WTC11 (cell line): ENCODE results near the gene CA10. TPM values are rescaled to one million over a fixed set of nuclear protein-coding genes. Genes with fewer than 3 reads are reported as not detected.

Experiments used
- ATAC-seq: fragments of 200-7000 bp; cut with Tn5 transposase; 2 replicates; pipeline ENCODE4 v1.10.0; 2021; ENCODE audit warnings: mild to moderate bottlenecking, moderate library complexity
- CTCF ChIA-PET: fragments of 300-600 bp; sonication (Branson Sonifier 250); formaldehyde crosslinking; loops from one replicate; lab custom pipeline; 2021; ENCODE audit warnings: antibody characterized with exemption; lab: Charles Lee
- POLR2A ChIA-PET: fragments of 350-600 bp; sonication (Branson Sonifier 250); formaldehyde crosslinking; loops from one replicate; lab custom pipeline; 2021; ENCODE audit warnings: antibody characterized with exemption; lab: Charles Lee
- DNase-seq: peaks from one replicate; pipeline ENCODE4 v3.0.0; 2021; ENCODE audit warnings: low spot score
- H3K27ac Mint-ChIP-seq: 2 replicates; pipeline ENCODE4 v1.8.0; 2021; ENCODE audit warnings: mixed read lengths
- H3K27me3 Mint-ChIP-seq: 2 replicates; pipeline ENCODE4 v1.8.0; 2021; ENCODE audit warnings: low read depth, mild to moderate bottlenecking, moderate library complexity, mixed read lengths
- H3K36me3 Mint-ChIP-seq: 2 replicates; pipeline ENCODE4 v1.8.0; 2021; ENCODE audit warnings: mixed read lengths
- H3K4me1 Mint-ChIP-seq: 2 replicates; pipeline ENCODE4 v1.8.0; 2022; ENCODE audit warnings: mixed read lengths
- H3K4me3 Mint-ChIP-seq: 2 replicates; pipeline ENCODE4 v1.8.0; 2021; ENCODE audit warnings: mild to moderate bottlenecking, moderate library complexity, mixed read lengths
- H3K9me3 Mint-ChIP-seq: 2 replicates; pipeline ENCODE4 v1.8.0; 2021; ENCODE audit warnings: mixed read lengths
- ATF1 ChIP-seq: sonication (generic); formaldehyde crosslinking; IDR thresholded peaks from 2 replicates; pipeline ENCODE4 v1.8.1; 2023; ENCODE audit warnings: mild to moderate bottlenecking, moderate library complexity, missing genetic modification reagents
- CBFB ChIP-seq: sonication (generic); formaldehyde crosslinking; IDR thresholded peaks from 2 replicates; pipeline ENCODE4 v1.8.1; 2022; ENCODE audit warnings: mild to moderate bottlenecking, low read depth, missing genetic modification reagents
- ESRRA ChIP-seq: sonication (generic); formaldehyde crosslinking; IDR thresholded peaks from 2 replicates; pipeline ENCODE4 v1.8.1; 2022; ENCODE audit warnings: mild to moderate bottlenecking, missing genetic modification reagents, borderline replicate concordance
- GRHL2 ChIP-seq: fragments of 250-450 bp; sonication (Bioruptor Pico); IDR thresholded peaks from 2 replicates; pipeline ENCODE4 v1.8.0; 2022; ENCODE audit warnings: mild to moderate bottlenecking, moderate library complexity; ENCODE audit not compliant: insufficient replicate concordance, severe bottlenecking
- HMGA2 ChIP-seq: fragments of 250-450 bp; sonication (Bioruptor Pico); IDR thresholded peaks from 2 replicates; pipeline ENCODE4 v1.4.0; 2021; ENCODE audit warnings: mild to moderate bottlenecking, moderate library complexity
- KAT7 ChIP-seq: sonication (generic); formaldehyde crosslinking; IDR thresholded peaks from 2 replicates; pipeline ENCODE4 v1.8.1; 2023; ENCODE audit warnings: missing genetic modification reagents, mild to moderate bottlenecking, borderline replicate concordance
- NR3C1 ChIP-seq: sonication (generic); formaldehyde crosslinking; conservative IDR thresholded peaks from 2 replicates; pipeline ENCODE4 v1.8.1; 2023; ENCODE audit warnings: low read depth, mild to moderate bottlenecking, missing genetic modification reagents
- RELA ChIP-seq: sonication (generic); formaldehyde crosslinking; IDR thresholded peaks from 2 replicates; pipeline ENCODE4 v1.8.1; 2022; ENCODE audit warnings: missing genetic modification reagents, mild to moderate bottlenecking, borderline replicate concordance
- SMAD4 ChIP-seq: sonication (generic); formaldehyde crosslinking; IDR thresholded peaks from 2 replicates; pipeline ENCODE4 v1.8.0; 2022; ENCODE audit warnings: mild to moderate bottlenecking, missing genetic modification reagents
- ZNF219 ChIP-seq: sonication (generic); formaldehyde crosslinking; IDR thresholded peaks from 2 replicates; pipeline ENCODE4 v1.8.0; 2023; ENCODE audit warnings: missing genetic modification reagents, mild to moderate bottlenecking, borderline replicate concordance
- ZNF232 ChIP-seq: sonication (generic); formaldehyde crosslinking; IDR thresholded peaks from 2 replicates; pipeline ENCODE4 v1.8.0; 2022; ENCODE audit warnings: mild to moderate bottlenecking, missing genetic modification reagents
- ZNF671 ChIP-seq: fragments of 250-450 bp; sonication (Bioruptor Pico); IDR thresholded peaks from 2 replicates; pipeline ENCODE4 v1.8.0; 2021; ENCODE audit warnings: mild to moderate bottlenecking
- total RNA-seq: library from RNA; stranded (reverse); gene quantifications from 3 replicates; pipeline ENCODE4 v1.2.3, GENCODE V29; 2021
- TF ChIP-seq, protein P1 (sequence below): fragments of 250-450 bp; sonication (Bioruptor Pico); IDR thresholded peaks from 2 replicates; pipeline ENCODE4 v2.1.2; 2022; ENCODE audit warnings: mild to moderate bottlenecking, moderate library complexity
- TF ChIP-seq, protein P2 (sequence below): sonication (generic); formaldehyde crosslinking; IDR thresholded peaks from 2 replicates; pipeline ENCODE4 v1.8.0; 2023; ENCODE audit warnings: missing genetic modification reagents, mild to moderate bottlenecking, borderline replicate concordance
- TF ChIP-seq, protein P3 (sequence below): sonication (generic); formaldehyde crosslinking; IDR thresholded peaks from 2 replicates; pipeline ENCODE4 v1.8.1; 2023; ENCODE audit warnings: mild to moderate bottlenecking, missing genetic modification reagents, moderate library complexity
- TF ChIP-seq, protein P4 (sequence below): sonication (generic); formaldehyde crosslinking; IDR thresholded peaks from 2 replicates; pipeline ENCODE4 v1.8.0; 2023; ENCODE audit warnings: mild to moderate bottlenecking, missing genetic modification reagents
- TF ChIP-seq, protein P5 (sequence below): fragments of 250-450 bp; sonication (Bioruptor Pico); conservative IDR thresholded peaks from 2 replicates; pipeline ENCODE4 v1.9.0; 2021; ENCODE audit warnings: mild to moderate bottlenecking
- TF ChIP-seq, protein P6 (sequence below): sonication (generic); formaldehyde crosslinking; IDR thresholded peaks from 2 replicates; pipeline ENCODE4 v1.8.0; 2022; ENCODE audit warnings: mild to moderate bottlenecking, missing genetic modification reagents

The CA10 gene
- total RNA-seq, 1 experiment from 2014 or later: 0.90 TPM

DNA sequence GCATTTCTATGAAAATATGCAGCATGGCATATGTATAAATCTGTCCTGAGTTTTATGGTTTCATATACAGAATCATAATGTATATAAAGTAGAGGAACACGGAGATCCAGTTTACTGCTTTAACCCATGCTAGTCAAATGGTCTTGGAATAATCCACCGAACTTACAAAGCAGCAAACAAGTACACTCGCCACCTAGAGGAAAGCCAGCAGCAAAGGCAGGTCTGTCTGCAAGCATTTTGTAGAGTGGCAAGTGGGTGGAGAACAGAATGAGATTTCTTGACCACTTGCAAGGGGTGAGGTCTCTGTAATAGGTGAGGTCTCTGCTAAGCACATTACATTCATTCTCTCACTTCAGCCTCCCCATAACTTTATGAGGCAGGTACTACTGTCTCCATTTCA lies 308.3 kb downstream of the CA10 start:
- DNase-seq (no peak), ATAC-seq (no peak)
- Mint-ChIP-seq H3K4me3 (no peak overlapping the region), H3K4me1 (no peaks in the 10 kb centered on the region), H3K27ac (no peak overlapping the region), H3K9me3 (peaks cover 61% of the 10 kb centered on the region), H3K36me3 (peaks cover 23% of the 10 kb centered on the region), H3K27me3 (no peaks in the 10 kb centered on the region; the same call in 1 of the 2 replicates)
- no peak for TF ChIP-seq HMGA2 (CRISPR knock-in tag)
- TF ChIP-seq KAT7 (CRISPR knock-in tag): no peak
- no peak for TF ChIP-seq NR3C1 (CRISPR knock-in tag)
- TF ChIP-seq, protein P1, sequence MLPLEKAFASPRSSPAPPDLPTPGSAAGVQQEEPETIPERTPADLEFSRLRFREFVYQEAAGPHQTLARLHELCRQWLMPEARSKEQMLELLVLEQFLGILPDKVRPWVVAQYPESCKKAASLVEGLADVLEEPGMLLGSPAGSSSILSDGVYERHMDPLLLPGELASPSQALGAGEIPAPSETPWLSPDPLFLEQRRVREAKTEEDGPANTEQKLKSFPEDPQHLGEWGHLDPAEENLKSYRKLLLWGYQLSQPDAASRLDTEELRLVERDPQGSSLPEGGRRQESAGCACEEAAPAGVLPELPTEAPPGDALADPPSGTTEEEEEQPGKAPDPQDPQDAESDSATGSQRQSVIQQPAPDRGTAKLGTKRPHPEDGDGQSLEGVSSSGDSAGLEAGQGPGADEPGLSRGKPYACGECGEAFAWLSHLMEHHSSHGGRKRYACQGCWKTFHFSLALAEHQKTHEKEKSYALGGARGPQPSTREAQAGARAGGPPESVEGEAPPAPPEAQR (CRISPR knock-in tag): no peak
- TF ChIP-seq, protein P2, sequence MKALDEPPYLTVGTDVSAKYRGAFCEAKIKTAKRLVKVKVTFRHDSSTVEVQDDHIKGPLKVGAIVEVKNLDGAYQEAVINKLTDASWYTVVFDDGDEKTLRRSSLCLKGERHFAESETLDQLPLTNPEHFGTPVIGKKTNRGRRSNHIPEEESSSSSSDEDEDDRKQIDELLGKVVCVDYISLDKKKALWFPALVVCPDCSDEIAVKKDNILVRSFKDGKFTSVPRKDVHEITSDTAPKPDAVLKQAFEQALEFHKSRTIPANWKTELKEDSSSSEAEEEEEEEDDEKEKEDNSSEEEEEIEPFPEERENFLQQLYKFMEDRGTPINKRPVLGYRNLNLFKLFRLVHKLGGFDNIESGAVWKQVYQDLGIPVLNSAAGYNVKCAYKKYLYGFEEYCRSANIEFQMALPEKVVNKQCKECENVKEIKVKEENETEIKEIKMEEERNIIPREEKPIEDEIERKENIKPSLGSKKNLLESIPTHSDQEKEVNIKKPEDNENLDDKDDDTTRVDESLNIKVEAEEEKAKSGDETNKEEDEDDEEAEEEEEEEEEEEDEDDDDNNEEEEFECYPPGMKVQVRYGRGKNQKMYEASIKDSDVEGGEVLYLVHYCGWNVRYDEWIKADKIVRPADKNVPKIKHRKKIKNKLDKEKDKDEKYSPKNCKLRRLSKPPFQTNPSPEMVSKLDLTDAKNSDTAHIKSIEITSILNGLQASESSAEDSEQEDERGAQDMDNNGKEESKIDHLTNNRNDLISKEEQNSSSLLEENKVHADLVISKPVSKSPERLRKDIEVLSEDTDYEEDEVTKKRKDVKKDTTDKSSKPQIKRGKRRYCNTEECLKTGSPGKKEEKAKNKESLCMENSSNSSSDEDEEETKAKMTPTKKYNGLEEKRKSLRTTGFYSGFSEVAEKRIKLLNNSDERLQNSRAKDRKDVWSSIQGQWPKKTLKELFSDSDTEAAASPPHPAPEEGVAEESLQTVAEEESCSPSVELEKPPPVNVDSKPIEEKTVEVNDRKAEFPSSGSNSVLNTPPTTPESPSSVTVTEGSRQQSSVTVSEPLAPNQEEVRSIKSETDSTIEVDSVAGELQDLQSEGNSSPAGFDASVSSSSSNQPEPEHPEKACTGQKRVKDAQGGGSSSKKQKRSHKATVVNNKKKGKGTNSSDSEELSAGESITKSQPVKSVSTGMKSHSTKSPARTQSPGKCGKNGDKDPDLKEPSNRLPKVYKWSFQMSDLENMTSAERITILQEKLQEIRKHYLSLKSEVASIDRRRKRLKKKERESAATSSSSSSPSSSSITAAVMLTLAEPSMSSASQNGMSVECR (CRISPR knock-in tag): no peak
- TF ChIP-seq RELA (CRISPR knock-in tag): no peak
- TF ChIP-seq ZNF232 (CRISPR knock-in tag): no peak
- TF ChIP-seq, protein P3, sequence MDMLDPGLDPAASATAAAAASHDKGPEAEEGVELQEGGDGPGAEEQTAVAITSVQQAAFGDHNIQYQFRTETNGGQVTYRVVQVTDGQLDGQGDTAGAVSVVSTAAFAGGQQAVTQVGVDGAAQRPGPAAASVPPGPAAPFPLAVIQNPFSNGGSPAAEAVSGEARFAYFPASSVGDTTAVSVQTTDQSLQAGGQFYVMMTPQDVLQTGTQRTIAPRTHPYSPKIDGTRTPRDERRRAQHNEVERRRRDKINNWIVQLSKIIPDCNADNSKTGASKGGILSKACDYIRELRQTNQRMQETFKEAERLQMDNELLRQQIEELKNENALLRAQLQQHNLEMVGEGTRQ (CRISPR knock-in tag): no peak
- TF ChIP-seq CBFB: no peak
- TF ChIP-seq GRHL2 (CRISPR knock-in tag): no peak
- TF ChIP-seq ESRRA (CRISPR knock-in tag): no peak
- TF ChIP-seq SMAD4 (CRISPR knock-in tag): no peak
- no peak for TF ChIP-seq ZNF671 (CRISPR knock-in tag)
- TF ChIP-seq, protein P4, sequence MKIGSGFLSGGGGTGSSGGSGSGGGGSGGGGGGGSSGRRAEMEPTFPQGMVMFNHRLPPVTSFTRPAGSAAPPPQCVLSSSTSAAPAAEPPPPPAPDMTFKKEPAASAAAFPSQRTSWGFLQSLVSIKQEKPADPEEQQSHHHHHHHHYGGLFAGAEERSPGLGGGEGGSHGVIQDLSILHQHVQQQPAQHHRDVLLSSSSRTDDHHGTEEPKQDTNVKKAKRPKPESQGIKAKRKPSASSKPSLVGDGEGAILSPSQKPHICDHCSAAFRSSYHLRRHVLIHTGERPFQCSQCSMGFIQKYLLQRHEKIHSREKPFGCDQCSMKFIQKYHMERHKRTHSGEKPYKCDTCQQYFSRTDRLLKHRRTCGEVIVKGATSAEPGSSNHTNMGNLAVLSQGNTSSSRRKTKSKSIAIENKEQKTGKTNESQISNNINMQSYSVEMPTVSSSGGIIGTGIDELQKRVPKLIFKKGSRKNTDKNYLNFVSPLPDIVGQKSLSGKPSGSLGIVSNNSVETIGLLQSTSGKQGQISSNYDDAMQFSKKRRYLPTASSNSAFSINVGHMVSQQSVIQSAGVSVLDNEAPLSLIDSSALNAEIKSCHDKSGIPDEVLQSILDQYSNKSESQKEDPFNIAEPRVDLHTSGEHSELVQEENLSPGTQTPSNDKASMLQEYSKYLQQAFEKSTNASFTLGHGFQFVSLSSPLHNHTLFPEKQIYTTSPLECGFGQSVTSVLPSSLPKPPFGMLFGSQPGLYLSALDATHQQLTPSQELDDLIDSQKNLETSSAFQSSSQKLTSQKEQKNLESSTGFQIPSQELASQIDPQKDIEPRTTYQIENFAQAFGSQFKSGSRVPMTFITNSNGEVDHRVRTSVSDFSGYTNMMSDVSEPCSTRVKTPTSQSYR: no peak
- TF ChIP-seq, protein P5, sequence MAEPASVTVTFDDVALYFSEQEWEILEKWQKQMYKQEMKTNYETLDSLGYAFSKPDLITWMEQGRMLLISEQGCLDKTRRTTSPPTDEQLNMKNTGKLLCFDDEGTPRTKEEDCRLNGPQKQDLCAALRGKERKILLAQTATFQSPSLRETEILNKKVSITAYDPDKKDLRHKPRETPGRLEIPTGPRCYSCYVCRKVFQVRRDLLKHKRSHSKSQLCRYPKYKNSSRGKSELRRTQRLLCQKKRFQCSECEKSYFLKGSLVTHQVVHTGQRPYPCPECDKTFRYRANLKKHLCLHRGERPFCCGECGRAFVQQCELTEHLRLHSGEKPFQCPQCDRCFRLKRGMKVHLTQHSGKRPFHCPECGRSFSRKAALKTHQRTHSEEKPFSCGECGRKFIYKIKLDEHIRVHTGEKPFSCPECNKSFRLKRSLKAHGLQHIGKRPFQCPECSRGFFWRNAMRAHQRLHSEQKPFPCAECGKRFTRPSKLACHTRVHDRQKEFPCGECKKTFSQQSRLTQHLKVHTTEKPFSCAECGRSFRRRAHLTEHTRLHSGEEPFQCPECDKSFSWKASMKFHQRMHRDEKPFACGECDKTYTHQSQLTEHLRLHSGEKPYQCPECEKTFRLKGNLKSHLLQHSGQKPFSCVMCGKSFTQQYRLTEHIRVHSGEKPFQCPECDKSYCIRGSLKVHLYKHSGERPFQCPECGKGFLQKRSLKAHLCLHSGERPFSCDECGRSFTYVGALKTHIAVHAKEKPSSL (CRISPR knock-in tag): no peak
- no peak for TF ChIP-seq ZNF219 (CRISPR knock-in tag)
- no peak for TF ChIP-seq ATF1 (CRISPR knock-in tag)
- TF ChIP-seq, protein P6, sequence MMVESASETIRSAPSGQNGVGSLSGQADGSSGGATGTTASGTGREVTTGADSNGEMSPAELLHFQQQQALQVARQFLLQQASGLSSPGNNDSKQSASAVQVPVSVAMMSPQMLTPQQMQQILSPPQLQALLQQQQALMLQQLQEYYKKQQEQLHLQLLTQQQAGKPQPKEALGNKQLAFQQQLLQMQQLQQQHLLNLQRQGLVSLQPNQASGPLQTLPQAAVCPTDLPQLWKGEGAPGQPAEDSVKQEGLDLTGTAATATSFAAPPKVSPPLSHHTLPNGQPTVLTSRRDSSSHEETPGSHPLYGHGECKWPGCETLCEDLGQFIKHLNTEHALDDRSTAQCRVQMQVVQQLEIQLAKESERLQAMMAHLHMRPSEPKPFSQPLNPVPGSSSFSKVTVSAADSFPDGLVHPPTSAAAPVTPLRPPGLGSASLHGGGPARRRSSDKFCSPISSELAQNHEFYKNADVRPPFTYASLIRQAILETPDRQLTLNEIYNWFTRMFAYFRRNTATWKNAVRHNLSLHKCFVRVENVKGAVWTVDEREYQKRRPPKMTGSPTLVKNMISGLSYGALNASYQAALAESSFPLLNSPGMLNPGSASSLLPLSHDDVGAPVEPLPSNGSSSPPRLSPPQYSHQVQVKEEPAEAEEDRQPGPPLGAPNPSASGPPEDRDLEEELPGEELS (CRISPR knock-in tag): no peak
- ChIA-PET POLR2A (no interaction called here), CTCF (interaction anchor here (1.1 to 1.3 kb wide), 2 partner anchors 86 to 139 kb away, joined by 4 to 5 read pairs; no protein-coding TSS in a partner anchor)
